Activated naive CD4-positive, alpha-beta T cell treated with anti-CD3 and anti-CD28 coated beads for 36 hours (primary cell): ENCODE data around the gene CUTA. TPM values are rescaled to one million over a fixed set of nuclear protein-coding genes. Genes with fewer than 3 reads are reported as not detected.
A peak's percentile ranks its signal among the peaks of the same experiment; 100 is the strongest.

Source experiments
- CTCF ChIA-PET: fragments of 350-600 bp; sonication (Branson Sonifier 250); formaldehyde crosslinking; loops from one replicate; lab custom pipeline; 2021; ENCODE audit warnings: antibody characterized with exemption; lab: Charles Lee
- DNase-seq: peaks from one replicate; pipeline ENCODE4 v3.0.0-alpha.2; 2020
- H3K27ac Mint-ChIP-seq: one replicate; pipeline ENCODE4 v1.8.0; 2021; ENCODE audit warnings: mild to moderate bottlenecking, mixed read lengths
- H3K27me3 Mint-ChIP-seq: one replicate; pipeline ENCODE4 v1.8.0; 2021; ENCODE audit warnings: low read depth, mixed read lengths
- H3K36me3 Mint-ChIP-seq: one replicate; pipeline ENCODE4 v1.8.0; 2021; ENCODE audit warnings: low read depth, mixed read lengths
- H3K4me1 Mint-ChIP-seq: one replicate; pipeline ENCODE4 v1.8.0; 2021; ENCODE audit warnings: low read depth, mixed read lengths
- H3K4me3 Mint-ChIP-seq: one replicate; pipeline ENCODE4 v1.8.0; 2021; ENCODE audit warnings: mild to moderate bottlenecking, moderate library complexity, mixed read lengths
- H3K9me3 Mint-ChIP-seq: one replicate; pipeline ENCODE4 v1.8.0; 2021; ENCODE audit warnings: mixed read lengths
- intact Hi-C: fragments of 100-400 bp; cut with micrococcal nuclease; formaldehyde crosslinking; loops from one replicate; pipeline ENCODE4 v1.15.1; 2023
- total RNA-seq, 2 experiments: library from RNA; stranded (reverse); gene quantifications; one replicate each; pipeline ENCODE4 v1.2.3, GENCODE V29; 2021

CUTA gene
- total RNA-seq, 2 experiments from 2014 or later: 163 to 181 TPM

DNA sequence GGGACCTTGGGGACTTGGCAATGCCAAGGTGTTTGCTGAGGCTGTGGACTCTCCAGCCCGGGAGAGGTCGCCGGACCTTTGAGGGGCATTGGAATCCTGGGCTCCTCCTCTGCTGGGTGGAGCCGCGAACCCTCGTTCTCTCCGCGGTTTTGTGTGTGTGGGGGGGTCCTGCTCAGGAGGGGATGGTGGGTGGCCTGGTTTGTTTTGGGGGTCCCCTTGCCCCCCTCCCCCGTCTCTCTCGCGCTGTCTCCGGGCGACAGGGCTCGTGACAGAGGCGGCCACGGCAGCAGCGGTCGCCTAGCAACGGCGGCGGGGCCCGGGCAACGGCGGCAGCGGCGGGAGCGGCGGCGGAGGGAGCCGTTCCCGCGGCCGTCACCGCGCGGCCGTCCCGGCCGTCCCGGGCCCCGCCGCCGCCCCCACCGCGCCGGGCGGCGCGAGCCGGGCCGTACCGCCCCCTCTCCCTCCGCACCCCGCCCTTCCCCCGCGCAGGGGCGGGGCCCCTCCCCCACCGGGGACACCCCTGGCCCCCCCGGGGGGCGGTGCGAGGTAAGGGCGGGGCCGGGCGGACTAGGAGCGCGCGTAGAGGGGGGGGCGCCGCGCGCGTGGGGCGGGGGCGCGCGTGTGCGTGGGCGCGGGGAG lies 9.8 kb upstream of the CUTA start:
- H3K4me1 Mint-ChIP-seq: peaks cover 67% of the 10 kb centered on the region
- CTCF ChIA-PET: no interaction called here
- no peaks in the 10 kb centered on the region for H3K27me3 Mint-ChIP-seq
- no peaks in the 10 kb centered on the region for H3K9me3 Mint-ChIP-seq
- H3K36me3 Mint-ChIP-seq: peaks cover 1% of the 10 kb centered on the region
- H3K27ac Mint-ChIP-seq: peak overlapping the region; percentile 88
- peak; percentile 58 for DNase-seq
- intact Hi-C loops: loop anchor here (5.0 kb wide), 1 partner anchor 265 kb away; no protein-coding TSS in a partner anchor
- H3K4me3 Mint-ChIP-seq: peak overlapping the region; percentile 87

DNA sequence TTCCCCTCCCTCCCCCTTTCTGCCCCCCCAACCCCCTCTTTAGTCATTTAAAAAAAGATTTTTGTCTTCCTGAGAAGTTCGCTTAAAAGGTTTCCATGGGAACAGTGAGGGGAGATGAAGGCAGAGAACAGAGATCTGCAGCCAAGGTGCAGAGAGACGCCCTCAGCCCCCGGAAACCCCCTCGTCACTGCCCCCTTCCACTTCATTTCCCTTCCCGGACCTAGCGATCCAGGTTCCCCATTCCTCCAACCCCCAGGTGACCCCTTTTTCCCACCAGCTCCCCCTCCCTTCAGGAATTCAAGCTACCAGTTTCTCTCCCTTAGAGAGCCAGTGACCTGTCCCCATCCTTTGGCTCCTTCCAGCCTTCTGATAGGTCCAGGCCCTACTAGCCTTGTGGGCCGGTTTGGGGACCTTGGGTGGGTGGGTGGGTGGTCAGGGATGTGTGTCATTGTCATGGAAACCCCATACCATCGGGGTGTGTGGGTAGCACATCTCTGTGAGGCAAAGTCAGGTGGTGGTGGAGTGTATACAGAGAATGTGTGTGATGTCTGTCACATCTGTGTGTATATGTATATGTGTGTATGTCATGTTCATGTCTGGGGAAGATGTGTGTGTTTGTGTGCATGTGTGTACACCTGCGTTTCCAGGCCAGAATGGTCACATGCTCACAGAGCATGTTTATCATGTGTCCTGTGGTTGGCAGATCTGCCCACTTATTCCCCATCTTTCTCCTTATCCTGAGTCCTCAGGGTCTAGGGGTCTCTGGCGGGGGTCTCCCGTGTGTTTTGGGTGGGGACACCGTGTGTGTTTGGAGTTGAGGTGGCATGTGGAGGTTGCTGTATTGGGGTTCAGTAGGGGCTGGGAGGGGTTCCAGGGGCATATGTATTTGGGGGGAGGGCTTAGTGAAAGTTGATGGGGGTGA lies 8.9 kb upstream of the CUTA start:
- H3K27me3 Mint-ChIP-seq: no peaks in the 10 kb centered on the region
- H3K9me3 Mint-ChIP-seq: no peaks in the 10 kb centered on the region
- H3K4me1 Mint-ChIP-seq: peaks cover 59% of the 10 kb centered on the region
- peak overlapping the region; percentile 88 for H3K27ac Mint-ChIP-seq
- DNase-seq: no peak
- no peaks in the 10 kb centered on the region for H3K36me3 Mint-ChIP-seq
- CTCF ChIA-PET: interaction anchor here (0.6 to 2.8 kb wide), 15 partner anchors 10 to 284 kb away, joined by 3 to 18 read pairs (median 4); partner anchors contain the start of genes B3GALT4, PHF1, UQCC2 and ZBTB9
- intact Hi-C loops: loop anchor here (1.0 to 5.0 kb wide), 3 partner anchors 9 to 265 kb away; partner anchors contain the start of genes CUTA and KIFC1
- peak overlapping the region; percentile 87 for H3K4me3 Mint-ChIP-seq

DNA sequence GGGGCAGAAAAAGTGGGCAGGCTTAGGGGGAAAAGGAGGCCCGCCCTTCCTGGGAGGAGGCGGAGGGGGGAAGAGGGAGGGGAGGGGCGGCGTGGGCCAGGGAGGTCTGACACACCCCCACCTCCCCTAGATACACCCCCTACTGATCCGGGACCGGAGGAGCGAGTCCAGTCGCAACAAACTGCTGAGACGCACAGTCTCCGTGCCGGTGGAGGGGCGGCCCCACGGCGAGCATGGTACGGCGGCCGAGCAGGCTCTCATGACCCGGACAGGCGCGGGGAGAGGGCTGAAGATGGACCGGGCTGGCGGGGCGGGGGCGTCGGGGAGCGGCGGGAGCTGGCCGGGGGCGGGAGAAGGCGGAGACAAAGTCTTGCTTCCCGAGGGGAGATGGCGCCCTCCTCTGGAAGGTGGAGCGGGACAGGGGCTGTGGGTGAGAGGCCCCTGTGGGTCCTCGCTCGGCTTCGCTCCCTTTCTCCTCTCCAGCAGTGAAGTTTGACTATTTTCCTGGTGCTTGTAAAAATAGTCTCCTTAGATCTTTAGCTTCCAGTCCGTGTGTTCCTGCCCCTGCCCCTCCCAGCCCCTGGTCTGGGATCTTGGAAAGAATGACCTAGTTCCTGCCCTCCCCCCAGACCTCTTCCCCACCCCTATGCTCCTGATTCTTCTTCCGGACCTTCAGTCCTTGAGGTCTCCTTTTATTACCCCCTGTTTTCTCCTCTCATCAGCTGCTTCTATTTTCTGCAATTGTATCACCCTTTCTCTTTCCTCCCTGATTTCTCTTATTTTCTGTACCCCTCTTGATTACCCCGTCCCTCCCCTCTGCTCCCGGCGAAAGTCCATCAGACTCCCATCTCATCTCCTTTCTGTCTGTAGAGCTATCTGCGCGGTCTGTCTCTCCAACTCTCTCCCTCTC lies 8.0 kb upstream of the CUTA start:
- peak overlapping the region; percentile 87 for H3K4me3 Mint-ChIP-seq
- H3K27me3 Mint-ChIP-seq: no peaks in the 10 kb centered on the region
- H3K4me1 Mint-ChIP-seq: peaks cover 59% of the 10 kb centered on the region
- H3K27ac Mint-ChIP-seq: peak overlapping the region; percentile 88
- DNase-seq: peak; percentile 93
- H3K9me3 Mint-ChIP-seq: no peaks in the 10 kb centered on the region
- no peaks in the 10 kb centered on the region for H3K36me3 Mint-ChIP-seq
- CTCF ChIA-PET: interaction anchor here (0.6 to 2.8 kb wide), 14 partner anchors 9 to 285 kb away, joined by 3 to 18 read pairs (median 4); partner anchors contain the start of genes B3GALT4, PHF1, UQCC2 and ZBTB9
- intact Hi-C loops: loop anchor here (1.0 to 5.0 kb wide), 3 partner anchors 8 to 266 kb away; partner anchors contain the start of genes CUTA and KIFC1

DNA sequence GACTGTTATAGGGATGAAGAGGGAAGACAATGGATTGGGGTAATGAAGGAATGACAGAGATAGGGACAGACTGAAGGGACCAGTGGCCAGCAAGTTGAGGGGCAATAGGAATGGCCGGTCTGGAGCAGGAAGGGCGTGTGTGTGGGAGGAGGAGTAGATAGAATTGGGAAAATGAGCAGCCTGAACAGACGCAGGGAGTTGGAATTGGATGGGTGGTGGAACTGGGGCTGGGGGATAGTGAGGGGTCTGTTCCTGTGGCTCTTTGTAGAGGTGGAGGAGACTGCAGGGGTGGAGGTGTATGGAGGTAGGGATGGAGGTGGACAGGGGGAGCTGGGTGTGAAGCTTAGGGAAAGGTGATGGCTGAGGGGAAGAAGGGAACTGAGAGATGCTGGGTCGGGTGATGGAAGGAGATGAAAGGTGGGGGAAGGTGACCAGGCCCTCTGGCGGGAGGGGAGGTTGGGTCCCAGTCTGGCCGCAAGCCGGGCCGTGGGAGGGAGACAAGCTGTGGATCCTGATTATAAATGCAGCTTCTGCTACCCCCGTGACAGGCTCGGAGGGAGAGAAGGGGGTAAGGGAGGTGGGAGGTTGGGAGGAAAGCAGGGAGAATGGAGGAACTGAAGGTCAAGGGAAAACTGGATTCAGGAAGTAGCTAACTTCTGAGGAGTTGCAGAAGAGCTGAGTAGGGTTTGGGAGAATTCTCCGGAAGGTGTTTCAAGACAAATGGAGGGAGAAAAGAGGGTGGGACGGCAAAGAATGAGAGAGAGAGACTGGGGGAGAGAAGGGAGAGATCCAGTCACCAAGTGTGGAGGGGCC lies 7.2 kb upstream of the CUTA start:
- DNase-seq: no peak
- Mint-ChIP-seq H3K27me3 (no peaks in the 10 kb centered on the region), H3K27ac (peak overlapping the region; percentile 88), H3K4me3 (peak overlapping the region; percentile 87), H3K9me3 (no peaks in the 10 kb centered on the region), H3K4me1 (peaks cover 52% of the 10 kb centered on the region), H3K36me3 (no peaks in the 10 kb centered on the region)
- intact Hi-C loops: loop anchor here (5.0 kb wide), 1 partner anchor 267 kb away; no protein-coding TSS in a partner anchor
- CTCF ChIA-PET: interaction anchor here (1.7 to 2.8 kb wide), 4 partner anchors 9 to 148 kb away, joined by 5 to 18 read pairs (median 7); partner anchors contain the start of gene B3GALT4

DNA sequence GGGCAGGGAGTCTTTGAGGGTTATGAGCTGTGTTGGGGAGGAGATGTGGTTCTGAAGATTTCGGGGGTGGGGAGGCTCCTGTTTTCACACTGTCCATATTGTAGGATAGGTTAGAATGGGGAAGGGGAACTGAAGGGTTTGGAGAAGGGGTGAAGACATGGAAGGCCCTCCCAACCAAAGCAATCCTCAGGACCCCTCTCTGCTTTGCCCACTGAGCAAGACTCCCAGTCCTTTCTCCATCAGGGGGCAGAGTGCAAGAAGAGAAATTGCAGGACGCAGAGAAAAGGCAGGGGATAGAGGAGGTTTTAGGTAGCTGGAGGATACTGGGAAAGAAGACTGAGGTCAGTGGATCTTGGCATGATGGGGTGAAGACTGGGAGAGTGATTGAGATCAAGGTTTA lies 5.9 kb upstream of the CUTA start:
- DNase-seq: no peak
- CTCF ChIA-PET: no interaction called here
- Mint-ChIP-seq H3K27ac (no peak overlapping the region), H3K36me3 (no peaks in the 10 kb centered on the region), H3K4me1 (peaks cover 50% of the 10 kb centered on the region), H3K4me3 (peak overlapping the region; percentile 87), H3K27me3 (no peaks in the 10 kb centered on the region), H3K9me3 (no peaks in the 10 kb centered on the region)
- intact Hi-C loops: no loop called here

DNA sequence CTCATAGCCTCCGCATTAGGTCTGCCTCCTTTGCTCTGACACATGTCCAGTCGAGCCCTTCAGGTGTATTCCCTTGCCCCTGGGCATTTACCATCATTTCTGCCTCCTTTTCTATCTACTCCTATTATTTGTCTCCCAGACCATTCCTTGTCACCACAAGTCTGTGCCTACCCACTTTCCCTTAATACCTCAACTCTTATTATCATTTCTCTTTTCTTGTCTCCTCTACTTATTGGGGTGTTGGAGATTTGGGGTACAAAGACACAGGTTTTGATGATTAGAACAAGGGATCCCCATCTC lies 3.4 kb upstream of the CUTA start:
- Mint-ChIP-seq H3K27me3 (no peaks in the 10 kb centered on the region), H3K36me3 (peaks cover 8% of the 10 kb centered on the region), H3K27ac (no peak overlapping the region), H3K9me3 (no peaks in the 10 kb centered on the region), H3K4me3 (peak overlapping the region; percentile 17), H3K4me1 (peaks cover 48% of the 10 kb centered on the region)
- intact Hi-C loops: no loop called here
- CTCF ChIA-PET: no interaction called here
- no peak for DNase-seq

DNA sequence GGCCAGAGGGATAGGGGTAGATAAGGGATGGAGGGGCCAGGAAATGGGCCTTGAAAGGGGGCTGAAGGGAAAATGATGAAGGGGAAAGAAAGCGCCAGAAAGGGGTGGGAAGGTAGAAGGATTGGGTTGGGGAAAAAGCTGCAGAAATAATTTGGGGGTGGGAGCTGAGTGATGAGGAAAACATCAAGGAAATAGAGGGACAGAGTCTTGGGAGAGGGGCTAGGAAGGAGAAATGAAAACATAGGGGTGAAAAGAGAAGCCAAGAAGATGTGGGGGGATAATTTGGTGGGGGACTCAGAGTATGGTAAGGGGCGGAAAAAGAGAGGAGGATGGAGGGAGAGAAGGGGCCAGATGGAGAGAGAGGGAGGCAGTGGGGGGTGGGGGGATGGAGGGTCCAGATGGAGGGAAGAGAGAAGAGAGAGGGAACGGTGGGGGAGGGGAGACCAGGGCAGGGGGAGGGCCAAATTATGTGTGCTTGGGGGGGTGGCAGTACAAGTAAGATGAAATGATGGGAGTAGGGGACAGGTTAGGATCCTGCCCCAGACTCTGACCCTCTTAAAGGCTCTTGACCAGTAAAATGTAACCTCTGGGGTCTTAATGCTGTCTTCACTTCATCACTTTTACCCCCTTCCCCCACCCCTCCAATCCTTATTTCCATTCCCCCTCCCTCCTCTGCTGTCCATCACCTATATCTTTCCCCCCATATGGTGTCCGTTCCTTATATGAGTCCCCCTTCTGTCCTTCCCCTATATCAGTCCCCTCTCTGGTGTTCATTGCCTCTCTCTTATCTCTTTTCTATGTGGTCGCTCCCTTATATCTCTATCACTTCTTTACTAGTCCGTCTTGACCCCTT lies 2.8 kb upstream of the CUTA start:
- CTCF ChIA-PET: no interaction called here
- Mint-ChIP-seq H3K9me3 (no peaks in the 10 kb centered on the region), H3K4me3 (peak overlapping the region; percentile 62), H3K27ac (no peak overlapping the region), H3K36me3 (peaks cover 10% of the 10 kb centered on the region), H3K4me1 (peaks cover 53% of the 10 kb centered on the region), H3K27me3 (no peaks in the 10 kb centered on the region)
- DNase-seq: no peak
- intact Hi-C loops: no loop called here

DNA sequence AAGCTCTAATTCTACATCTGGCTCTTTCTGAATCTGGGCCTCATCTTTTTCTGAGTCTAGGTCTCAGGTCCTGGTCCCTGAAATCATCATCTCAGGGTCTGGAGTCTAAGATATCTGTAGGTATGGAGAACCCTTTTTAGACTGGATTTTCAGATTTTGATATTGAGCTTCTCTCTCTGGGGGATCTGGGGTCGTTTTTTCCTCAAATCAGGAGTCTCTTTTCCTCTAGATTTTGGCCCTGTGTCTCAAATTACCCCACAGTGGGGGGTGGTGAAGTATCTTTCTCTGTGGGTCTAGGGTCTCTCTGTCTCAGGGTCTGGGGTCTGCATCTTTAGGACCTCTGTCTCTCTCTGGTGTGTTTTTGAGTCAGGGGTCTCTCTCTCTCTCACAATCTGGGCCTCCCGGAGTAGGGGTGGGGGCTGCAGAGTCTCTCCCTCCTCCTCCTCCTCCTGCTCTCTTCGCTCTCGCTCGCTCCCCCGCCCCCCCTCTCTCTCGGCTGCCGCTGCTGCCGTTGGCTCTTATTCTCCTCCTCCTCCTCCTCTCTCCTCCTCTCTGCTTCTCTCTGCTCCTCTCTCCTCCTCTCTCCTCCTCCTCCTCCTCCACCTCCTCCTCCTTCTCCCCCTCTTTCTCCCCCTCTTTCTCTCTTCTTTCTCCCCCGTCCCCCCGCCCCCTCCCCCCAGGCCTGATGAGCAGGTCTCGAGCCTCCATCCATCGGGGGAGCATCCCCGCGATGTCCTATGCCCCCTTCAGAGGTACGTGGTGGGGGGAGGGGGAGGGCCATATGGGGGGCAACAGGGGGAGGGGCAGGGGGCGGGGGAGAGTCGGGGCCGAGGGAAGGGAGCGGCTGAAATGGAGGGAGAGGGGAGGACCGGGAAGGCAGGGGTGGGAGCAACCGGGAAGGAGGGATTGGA lies 1.9 kb upstream of the CUTA start, which contains the start of gene SYNGAP1:
Gene SYNGAP1, plus strand, starts transcription at position 486 of the 911 bp plus-strand sequence. Its CDS starts 200 bp downstream, at position 686.
- peak; percentile 74 for DNase-seq
- Mint-ChIP-seq H3K27ac (peak within 1 kb of the TSS; percentile 99), H3K9me3 (no peaks in the 10 kb centered on the region), H3K4me3 (peak within 1 kb of the TSS; percentile 92), H3K27me3 (no peaks in the 10 kb centered on the region), H3K36me3 (peaks cover 13% of the 10 kb centered on the region), H3K4me1 (peaks cover 55% of the 10 kb centered on the region)
- CTCF ChIA-PET: interaction anchor here (0.6 to 1.9 kb wide), 6 partner anchors 9 to 159 kb away, joined by 3 to 9 read pairs (median 4); no protein-coding TSS in a partner anchor
- intact Hi-C loops: loop anchor here (2.0 to 5.0 kb wide), 6 partner anchors 107 to 817 kb away; partner anchors contain the start of genes BAK1, HMGA1, PSMB8 and VPS52

DNA sequence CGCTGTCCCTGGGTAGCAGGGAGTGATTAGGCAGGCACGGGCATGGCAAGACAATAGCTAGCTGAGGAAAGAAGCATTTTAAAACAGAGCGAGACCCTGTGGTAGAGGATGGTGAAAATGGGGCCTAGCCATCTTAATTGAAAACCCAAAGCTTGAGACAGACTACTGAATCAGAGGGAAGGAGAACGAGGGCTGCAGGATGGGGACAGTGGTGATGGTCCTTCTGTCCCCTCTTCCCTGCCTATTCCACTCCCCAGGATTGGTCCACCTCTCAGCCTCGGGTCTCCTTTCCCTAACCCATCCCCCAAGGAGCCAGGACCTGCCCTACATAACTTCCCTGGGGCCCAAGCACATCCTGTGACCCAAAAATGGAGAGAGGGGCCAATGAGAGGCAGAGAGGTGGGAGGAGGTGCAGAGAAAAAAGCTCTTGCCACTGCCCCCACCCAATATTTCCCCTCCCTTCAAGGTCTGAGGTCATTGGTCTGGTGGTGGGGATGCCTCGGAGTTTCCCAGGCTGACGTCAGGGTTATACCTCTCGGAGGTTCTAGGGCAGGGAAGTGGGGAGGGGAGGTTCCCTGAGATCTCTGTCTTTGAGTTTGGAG lies 884 bp upstream of the CUTA start:
- H3K27me3 Mint-ChIP-seq: no peaks in the 10 kb centered on the region
- H3K27ac Mint-ChIP-seq: peak overlapping the region; percentile 99
- H3K4me3 Mint-ChIP-seq: peak overlapping the region; percentile 92
- peaks cover 22% of the 10 kb centered on the region for H3K36me3 Mint-ChIP-seq
- H3K9me3 Mint-ChIP-seq: no peaks in the 10 kb centered on the region
- CTCF ChIA-PET: interaction anchor here (0.6 to 1.9 kb wide), 9 partner anchors 10 to 160 kb away, joined by 3 to 9 read pairs (median 3); no protein-coding TSS in a partner anchor
- peak; percentile 86 for DNase-seq
- intact Hi-C loops: loop anchor here (1.0 to 5.0 kb wide), 13 partner anchors 8 to 819 kb away; partner anchors contain the start of genes BAK1, HMGA1, KIFC1 and PSMB8
- peaks cover 61% of the 10 kb centered on the region for H3K4me1 Mint-ChIP-seq
